Measurements from ENCODE around the gene CACNA1B. TPM values are rescaled to one million over a fixed set of nuclear protein-coding genes. Genes with fewer than 3 reads are reported as not detected.
"Not testable (repeated sequence)": the region's sequence is repeated elsewhere in the genome, so short reads cannot be mapped to it uniquely, and the experiment has no call there.

CACNA1B gene
- total and polyA plus RNA-seq, 11 donors, result 0.03 to 0.25 (median 0.13) TPM

- intact Hi-C loops (cut with DNase I), result no loop called here
- Histone ChIP-seq H3K4me1 (no peaks in the 10 kb centered on the region), H3K36me3 (no peaks in the 10 kb centered on the region), H3K27me3 (peaks cover 0 to 7% (median 0%) of the 10 kb centered on the region in 9 donors), H3K9me3 (peaks cover 0 to 30% (median 17%) of the 10 kb centered on the region in 12 donors), H3K4me3 (no peak overlapping the region), H3K27ac (no peak overlapping the region)
- WGBS, 4 donors, result 53 to 69% (median 65%) methylated on average over 2 to 3 of the region's 3 CpGs; no CpG with 5 or more reads in 1 of the 4 donors
- ATAC-seq (no peak), DNase-seq (peak in 1 of 5 donors; percentile 4)
- no peak for TF ChIP-seq CTCF (IDR thresholded peaks at IDR 0.05)
- no peak for TF ChIP-seq POLR2A (IDR thresholded peaks at IDR 0.05)
Observed at GRCh38 chr9:138083873-138084272, 206.3 kb downstream of the CACNA1B start.

GRCh38 chr9:138085568-138085967 lies 208.0 kb downstream of the CACNA1B start:
- DNase-seq (no peak), ATAC-seq (no peak)
- no peak for TF ChIP-seq CTCF (IDR thresholded peaks at IDR 0.05)
- no peaks in the 10 kb centered on the region for H3K4me1 ChIP-seq
- no peak overlapping the region for H3K27ac ChIP-seq
- intact Hi-C loops (cut with DNase I), result no loop called here
- H3K27me3 ChIP-seq, result peaks cover 0 to 1% (median 0%) of the 10 kb centered on the region in 9 donors
- 84 to 89% (median 87%) methylated on average over 4 of the region's 4 CpGs; no CpG with 5 or more reads in 1 of the 4 donors for WGBS, 4 donors
- H3K4me3 ChIP-seq, result no peak overlapping the region
- H3K9me3 ChIP-seq, result peaks cover 0 to 30% (median 17%) of the 10 kb centered on the region in 12 donors
- H3K36me3 ChIP-seq, result no peaks in the 10 kb centered on the region

- H3K36me3 ChIP-seq, DNase-seq, H3K27me3 ChIP-seq, ATAC-seq, H3K4me1 ChIP-seq, H3K4me3 ChIP-seq, H3K27ac ChIP-seq, H3K9me3 ChIP-seq: not testable (repeated sequence)
- 70 to 79% (median 77%) methylated on average over 4 of the region's 4 CpGs for WGBS, 4 donors
- intact Hi-C loops (cut with DNase I), result loop anchor here in 1 of 10 donors (5.0 kb wide), 1 partner anchor 50 kb away; no protein-coding TSS in a partner anchor
Observed at GRCh38 chr9:138092057-138092456, 214.5 kb downstream of the CACNA1B start.

GRCh38 chr9:138094028-138094427 lies 216.4 kb downstream of the CACNA1B start:
- TF ChIP-seq POLR2A (IDR thresholded peaks at IDR 0.05) (no peak), CTCF (IDR thresholded peaks at IDR 0.05) (no peak)
- Histone ChIP-seq H3K36me3 (no peaks in the 10 kb centered on the region), H3K4me1 (no peaks in the 10 kb centered on the region), H3K27ac (no peak overlapping the region), H3K9me3 (peaks cover 0 to 9% (median 0%) of the 10 kb centered on the region in 12 donors), H3K27me3 (no peaks in the 10 kb centered on the region), H3K4me3 (no peak overlapping the region)
- DNase-seq (no peak), ATAC-seq (no peak)
- intact Hi-C loops (cut with DNase I), result loop anchor here in 1 of 10 donors (5.0 kb wide), 1 partner anchor 52 kb away; no protein-coding TSS in a partner anchor
- WGBS, 4 donors, result 88 to 94% (median 89%) methylated on average over 5 of the region's 5 CpGs
